GM18508 (cell line): ENCODE data around the gene PRKG1.
"Not testable (repeated sequence)": the region's sequence is repeated elsewhere in the genome, so short reads cannot be mapped to it uniquely, and the experiment has no call there.

ENCODE experiments used
- ATAC-seq: cut with Tn5 transposase; IDR thresholded peaks from one replicate; pipeline ENCODE4 v1.9.1; 2021; ENCODE audit warnings: moderate number of reproducible peaks; ENCODE audit not compliant: insufficient read depth, unreplicated experiment

The PRKG1 gene

DNA sequence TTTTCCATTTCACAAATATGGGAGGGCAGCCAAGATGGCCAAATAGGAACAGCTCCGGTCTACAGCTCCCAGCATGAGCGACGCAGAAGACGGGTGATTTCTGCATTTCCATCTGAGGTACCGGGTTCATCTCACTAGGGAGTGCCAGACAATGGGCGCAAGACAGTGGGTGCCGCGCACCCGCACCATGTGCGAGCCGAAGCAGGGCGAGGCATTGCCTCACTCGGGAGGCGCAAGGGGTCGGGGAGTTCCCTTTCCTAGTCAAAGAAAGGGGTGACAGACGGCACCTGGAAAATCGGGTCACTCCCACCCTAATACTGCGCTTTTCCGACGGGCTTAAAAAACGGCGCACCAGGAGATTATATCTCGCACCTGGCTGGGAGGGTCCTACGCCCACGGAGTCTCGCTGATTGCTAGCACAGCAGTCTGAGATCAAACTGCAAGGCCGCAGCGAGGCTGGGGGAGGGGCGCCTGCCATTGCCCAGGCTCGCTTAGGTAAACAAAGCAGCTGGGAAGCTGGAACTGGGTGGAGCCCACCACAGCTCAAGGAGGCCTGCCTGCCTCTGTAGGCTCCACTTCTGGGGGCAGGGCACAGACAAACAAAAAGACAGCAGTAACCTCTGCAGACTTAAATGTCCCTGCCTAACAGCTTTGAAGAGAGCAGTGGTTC, 89.2 kb downstream of the PRKG1 start:
- not testable (repeated sequence) for ATAC-seq

DNA sequence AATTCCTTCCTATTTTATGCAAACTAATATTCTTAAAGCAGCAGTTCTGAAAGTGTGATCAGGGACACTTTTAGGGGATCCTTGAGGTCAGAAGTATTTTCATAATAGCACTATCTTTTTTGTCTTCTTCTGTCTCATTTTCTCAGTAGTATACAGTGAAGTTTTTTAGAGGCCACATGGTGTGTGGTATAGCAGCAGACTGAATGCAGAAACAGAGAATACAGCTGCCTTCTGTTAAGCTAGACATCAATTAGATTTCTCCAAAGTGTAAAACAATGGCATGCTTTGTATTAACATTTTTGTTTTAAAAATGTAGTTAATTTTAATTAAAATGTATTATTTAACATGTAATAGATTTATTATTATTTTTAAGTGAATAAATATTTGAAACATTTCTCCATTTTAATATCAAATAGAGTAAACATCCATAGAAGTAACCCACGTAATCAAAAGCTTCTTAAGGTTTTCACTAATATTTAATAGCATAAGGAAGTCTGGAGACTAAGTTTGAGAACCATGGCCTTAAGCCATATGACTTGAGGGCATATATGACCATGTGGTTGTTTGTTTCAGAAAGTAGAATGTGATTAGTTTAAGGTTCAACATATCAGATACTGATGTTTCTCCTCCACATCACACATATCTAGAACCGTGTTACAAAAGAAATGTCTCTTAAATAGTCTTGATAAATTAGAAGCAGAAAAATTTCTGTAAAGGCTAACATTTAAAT, 94.0 kb downstream of the PRKG1 start:
- no peak for ATAC-seq

DNA sequence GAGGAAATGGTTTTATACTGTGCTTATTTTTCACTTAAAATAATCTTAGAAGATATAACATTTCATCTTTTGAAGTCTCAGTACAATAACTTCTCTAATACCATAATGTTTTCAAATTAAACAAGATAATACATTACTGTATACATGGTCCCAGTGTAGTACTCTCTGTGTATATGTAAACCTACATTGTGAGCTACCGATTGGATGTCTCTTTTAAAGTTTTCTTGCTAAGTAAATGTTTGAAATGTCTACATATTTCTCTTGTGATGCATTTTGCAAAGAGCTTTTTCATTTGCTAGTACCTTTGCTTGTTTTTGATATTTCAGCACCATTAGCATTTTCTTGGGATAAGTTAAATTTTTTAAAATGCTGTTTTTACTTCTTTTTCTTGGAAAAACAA, 94.8 kb downstream of the PRKG1 start:
- no peak for ATAC-seq

DNA sequence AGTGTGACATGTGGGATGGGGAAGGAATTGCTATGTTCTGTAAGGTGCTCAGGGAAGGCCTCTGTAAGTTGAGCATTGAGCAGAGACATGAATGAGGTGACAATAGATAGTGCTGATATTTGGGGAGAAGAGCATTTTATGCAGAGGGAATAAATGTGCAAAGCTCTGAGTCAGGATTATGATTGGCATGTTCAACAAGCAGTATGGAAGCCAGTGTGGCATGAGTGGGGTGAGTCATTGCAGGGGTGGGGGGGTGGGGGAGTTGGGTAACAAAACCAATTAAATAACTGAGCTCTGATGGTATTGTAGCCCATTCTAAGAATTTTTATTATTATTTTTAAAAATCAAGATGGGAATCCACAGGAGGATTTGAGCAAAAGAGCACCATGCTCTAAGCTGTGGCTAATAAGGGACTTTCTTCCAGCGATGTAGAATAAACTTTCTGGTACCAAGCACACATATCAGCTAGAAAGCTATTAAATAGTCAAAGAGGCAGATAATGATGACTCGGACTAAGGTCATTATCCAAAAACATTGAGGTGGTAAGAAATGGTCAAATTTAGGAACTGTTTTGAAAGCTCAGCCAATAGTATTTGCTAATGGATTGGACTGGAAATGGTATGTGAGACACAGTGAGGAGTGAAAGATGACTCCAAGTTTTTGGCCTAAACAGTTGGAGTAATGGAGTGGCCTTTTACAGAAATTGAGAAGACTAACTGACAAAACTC, 96.4 kb downstream of the PRKG1 start:
- ATAC-seq = no peak

DNA sequence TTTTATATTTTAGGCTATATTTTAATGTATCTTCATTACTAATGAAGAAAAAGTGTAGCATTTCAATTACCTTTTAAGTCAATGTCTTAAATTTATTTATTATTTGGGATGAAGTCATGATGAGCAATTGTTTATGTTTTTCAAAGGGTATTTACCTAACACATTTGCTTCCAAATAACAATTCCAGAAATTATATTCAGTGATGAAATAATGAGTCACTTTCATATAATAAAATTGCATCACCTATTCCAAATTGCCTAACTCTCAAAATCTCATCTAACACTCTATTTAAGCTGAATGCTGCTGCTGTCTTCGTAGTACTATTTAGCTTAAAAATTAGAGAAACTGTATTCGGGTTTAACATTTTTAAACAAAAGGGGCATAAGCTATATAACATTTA, 97.7 kb downstream of the PRKG1 start:
- no peak for ATAC-seq

DNA sequence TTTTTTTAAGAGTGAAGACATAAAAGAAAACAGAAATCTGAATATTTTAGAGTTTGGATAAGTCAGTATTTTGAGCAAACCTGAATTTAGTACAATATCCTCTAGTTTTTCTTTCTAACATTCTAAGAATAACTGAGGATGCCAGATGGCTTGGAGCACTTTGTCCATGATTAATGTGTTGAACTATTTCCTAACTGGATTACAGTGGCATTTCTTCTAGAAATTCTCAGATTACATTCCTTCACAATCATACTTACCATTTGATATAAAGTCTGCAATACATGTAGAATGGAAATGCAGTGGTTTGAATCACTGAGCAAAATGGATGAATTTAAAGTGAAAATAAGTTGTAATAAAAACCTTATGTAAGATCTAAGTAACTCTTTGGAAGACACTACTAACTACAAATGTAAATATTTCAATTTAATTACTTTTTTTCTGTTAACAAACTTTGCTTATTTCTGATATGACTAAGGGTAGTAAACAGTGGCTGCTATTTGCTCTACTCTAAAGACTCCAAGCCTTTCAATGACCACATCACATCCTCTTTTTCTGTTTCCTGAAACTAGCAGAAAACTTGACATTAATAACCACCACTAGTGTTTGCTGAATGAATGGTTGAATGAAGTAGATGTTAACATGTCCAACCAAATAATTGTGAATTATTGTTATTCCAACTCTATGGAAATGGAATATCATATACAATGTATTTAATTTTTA, 102.8 kb downstream of the PRKG1 start:
- ATAC-seq = no peak

DNA sequence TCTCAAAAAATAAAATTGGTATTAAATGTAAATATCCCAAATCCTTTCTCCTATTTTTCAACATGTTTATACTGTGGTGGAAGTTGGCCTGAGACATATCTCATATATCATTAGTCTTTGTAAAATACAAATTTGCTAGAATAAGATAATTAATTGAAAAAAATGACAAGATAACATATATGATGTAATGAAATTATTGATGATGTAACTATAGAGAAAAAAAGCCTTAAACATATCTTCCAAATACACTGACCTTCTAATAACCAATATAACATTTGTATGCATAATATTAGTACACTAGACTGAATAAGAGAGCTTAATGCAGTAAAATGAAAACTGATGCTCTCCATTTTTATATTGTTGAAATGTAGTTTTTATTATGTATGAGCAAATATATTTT, 104.3 kb downstream of the PRKG1 start:
- ATAC-seq = no peak

DNA sequence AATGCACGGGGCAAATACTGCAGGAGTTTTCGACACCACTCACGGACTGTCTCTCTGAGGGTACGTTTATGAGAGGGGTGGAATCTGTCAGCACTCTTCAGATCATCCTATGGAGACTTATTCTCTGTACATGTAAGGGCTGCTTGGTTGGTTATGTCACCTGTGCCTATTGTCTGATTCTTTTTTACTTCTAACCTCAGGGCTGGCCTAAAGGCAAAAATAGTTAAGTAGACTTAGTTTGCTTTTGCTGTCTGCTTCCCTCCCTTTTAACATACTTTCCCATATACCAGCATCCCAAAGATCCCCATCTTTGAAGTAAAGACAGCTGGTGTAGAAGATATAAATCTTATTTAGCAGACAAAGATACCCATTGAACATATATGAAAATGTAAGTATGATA, 105.9 kb downstream of the PRKG1 start:
- no peak for ATAC-seq

DNA sequence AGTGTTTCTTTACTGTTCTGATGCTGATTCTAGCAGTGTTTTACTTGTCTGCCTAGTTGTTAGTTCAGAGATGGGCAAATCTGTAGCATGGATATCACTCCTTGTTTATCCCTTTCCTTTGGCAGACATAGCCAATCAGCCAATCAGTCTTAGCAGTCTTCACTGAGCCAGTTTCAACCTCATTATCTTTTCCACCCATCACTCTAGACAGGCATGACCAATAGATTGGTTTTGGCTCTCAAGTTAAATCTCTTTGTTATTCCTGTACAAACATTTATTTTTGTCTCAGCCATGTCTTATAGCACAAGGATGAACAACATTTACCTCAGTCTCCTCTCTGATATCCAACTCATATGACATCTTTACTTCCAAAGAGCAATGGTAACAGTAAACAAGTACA, 109.5 kb downstream of the PRKG1 start:
- no peak for ATAC-seq

DNA sequence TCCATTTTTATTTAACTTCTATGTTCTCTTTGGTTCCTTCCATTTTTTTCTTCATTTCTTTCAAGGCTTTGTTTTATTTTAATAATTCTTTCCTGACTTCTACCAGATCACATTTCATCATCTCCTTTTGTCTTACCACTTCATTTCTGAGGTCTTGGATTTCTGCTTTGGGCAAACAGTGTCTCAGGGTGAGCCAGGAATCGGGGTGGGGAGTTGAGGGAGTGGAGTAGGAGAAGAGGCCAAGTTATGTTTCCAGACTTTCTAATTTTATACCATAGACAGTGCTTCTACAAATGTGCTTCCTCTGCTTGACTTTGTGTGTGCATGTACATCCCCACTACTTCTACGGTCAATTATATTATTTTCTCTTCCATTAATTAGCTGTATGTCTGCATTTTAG, 112.1 kb downstream of the PRKG1 start:
- ATAC-seq = no peak

DNA sequence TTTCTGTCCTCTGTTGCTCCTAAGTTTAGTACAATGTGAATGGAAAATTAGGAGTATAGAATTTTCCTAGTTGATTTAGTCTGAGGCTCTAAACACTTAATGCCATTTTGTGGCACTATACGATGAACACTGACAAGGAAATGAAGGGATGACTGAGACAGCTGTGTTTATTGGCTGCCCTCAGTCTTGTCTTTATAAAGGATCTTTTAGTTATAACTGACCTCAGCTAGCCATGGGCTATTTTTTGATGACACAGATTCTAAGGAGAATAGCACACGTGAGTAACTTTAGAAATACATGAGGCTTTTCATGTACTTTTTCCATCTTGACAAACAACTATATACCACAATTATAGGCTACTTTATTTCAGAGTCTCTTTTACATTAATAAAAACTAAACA, 113.7 kb downstream of the PRKG1 start:
- no peak for ATAC-seq

DNA sequence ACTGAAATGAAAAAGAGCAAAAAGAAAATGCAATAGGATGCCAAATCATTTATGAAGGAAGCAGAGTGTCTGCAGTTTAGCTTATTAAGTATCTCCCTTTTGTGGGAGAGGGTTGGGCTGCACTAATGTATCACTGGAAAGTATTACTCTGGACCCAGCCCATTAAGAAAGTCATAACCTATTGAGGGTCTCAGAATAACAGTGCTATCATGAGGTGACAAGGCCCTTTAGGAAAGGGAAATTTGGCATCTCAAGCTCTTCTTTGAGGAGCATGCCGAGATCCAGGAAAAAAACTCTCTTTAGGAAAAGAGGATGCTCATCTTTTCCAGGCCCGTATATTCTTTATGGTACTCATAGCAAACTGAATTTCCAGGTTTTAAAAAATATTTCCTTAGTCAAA, 114.6 kb downstream of the PRKG1 start:
- no peak for ATAC-seq

DNA sequence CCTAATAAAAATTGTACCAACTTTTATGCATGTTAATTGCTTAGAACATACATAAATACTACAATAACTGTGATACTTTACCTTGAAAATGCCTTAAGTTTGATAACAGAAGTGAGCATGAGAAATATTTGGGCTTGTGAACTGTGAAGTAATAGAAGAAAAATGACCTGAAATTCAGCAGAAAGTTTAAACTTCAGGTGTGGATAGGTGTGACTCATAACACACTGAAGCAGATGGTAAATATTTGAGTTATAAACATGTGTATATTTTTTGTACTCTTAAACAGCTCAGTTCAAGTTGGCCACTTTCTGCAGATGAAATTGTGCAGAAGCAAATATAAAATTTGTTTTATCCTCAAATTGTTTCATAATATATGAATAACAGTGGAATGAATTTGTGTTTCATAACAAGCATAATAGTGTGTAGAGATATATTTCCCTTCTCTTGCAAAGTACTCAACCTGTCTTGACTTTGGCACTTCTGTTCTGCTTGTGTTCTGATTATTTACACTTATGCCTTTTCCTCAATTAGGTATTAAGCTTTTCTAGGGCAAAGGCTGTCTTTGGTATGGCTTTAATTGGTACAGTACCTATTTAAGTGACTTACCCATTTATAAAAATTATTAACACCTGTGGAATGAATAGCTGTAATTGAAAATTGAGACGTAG, 122.4 kb downstream of the PRKG1 start:
- ATAC-seq = no peak

DNA sequence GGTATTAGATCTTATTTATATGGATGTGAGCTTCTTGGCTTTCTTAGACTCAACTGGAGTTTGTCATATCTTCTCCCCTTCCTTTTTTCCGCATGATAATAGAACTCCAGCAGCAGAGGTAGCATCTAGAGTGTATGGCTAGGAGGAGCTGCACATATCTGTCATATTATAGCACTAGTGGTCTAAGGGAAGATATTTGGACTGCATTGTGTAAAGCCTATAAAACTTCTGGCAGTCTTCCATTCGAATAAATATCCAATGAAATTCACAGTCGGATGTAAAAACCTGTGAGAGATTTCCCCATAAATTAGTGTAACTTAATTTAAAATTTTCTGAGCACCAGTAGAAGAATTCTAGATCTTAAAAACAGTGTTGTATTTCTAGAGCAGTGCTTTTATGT, 123.9 kb downstream of the PRKG1 start:
- no peak for ATAC-seq

DNA sequence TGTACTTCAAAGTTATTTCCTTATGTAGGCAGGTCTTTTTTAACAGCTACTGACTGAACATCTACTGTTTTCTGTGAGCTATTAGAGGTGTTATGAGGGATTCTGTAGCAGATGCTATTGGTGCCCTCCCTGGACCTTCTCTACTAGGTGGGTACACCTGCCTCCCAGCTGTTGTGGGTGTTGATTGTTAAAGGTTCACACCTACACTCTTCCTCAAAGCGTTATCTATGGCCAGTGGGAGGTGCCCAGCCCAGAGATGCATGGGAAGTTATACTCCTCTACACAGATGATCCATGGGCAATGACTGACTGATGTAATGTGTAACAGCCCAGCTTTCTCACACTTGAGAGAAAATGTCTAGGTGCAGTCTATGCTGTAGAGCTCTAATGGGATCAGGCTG, 127.7 kb downstream of the PRKG1 start:
- no peak for ATAC-seq

DNA sequence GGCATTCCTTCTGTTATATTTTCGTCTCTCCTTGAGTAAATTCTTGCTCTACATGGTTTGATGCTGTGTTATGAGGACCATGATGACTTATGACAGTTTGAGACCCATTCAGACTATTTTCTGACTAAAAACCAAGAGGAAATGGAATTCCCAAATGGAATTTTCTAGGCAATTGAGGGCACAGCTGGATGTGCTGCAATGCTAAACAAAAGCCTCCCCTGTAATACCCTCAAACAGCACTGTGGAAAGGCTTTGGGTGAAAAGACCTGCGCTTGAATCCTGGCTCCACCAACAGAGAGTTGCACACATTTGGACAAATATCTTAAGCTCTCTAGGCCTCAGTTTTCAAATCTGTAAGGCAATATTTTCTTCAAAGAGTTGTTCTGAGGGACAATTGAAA, 129.1 kb downstream of the PRKG1 start:
- no peak for ATAC-seq

DNA sequence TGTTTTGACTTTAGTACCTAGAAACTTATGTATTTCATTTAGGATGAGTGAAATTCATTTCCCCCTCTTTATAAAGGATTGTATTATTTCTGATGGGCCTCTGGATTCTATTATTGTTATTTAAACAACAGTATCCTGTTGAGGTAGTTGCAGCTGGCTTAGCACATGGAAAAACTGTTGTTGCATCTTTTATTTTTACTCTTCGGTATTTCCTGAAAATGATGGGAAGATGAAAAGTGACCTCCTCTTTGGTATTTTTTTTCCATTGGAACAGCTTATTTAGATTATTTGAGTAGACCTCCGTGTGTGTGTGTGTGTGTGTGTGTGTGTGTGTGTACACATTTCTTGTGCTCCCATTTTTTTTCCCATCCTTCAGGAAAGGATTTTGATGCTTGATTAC, 129.8 kb downstream of the PRKG1 start:
- ATAC-seq = no peak

DNA sequence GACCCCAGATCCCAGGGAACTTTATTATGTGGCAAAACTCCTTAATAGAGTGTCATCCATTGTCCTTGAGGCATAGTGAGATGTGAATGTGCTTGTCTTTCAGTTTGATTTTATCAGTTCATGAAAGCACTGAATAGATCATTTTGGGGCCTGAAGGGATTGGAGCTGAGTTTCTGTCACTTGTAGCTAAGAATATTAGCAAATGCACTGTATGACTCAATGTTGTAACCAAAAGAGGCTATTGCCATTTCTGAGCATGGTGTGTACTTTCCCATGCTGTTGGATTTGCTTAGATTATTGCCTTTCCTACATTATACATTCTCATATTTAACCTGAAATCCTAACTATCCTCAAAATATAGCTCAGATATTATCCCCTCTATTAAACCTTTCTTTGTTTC, 130.4 kb downstream of the PRKG1 start:
- no peak for ATAC-seq

DNA sequence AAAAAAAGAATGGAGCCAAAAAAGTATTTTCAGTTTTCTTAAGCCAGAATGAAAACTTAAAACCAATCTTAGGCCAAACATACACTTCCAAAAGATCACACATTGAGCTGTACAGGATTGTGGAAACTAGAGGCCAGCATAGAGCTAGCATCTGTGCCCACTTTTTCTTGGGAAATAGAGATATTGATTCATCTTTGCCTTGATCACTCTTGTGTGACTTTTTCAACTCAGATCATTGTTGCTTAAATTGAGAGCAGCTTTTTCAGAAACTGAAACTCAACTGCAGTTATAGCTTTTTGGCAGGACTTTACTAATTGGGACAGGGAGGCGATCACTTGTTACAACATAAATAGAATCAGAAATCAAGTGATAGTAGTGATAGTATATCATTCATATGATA, 132.2 kb downstream of the PRKG1 start:
- no peak for ATAC-seq

DNA sequence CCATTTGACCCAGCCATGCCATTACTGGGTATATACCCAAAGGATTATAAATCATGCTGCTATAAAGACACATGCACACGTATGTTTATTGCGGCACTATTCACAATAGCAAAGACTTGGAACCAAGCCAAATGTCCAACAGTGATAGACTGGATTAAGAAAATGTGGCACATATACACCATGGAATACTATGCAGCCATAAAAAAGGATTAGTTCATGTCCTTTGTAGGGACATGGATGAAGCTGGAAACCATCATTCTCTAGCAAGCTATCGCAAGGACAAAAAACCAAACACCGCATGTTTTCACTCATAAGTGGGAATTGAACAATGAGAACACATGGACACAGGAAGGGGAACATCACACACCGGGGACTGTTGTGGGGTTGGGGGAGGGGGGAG, 138.7 kb downstream of the PRKG1 start:
- ATAC-seq = not testable (repeated sequence)
